Ovary (tissue), 3 donors: ENCODE data around the gene UMOD.

Experiments
- CTCF ChIP-seq, 3 donors: fragments of 450-650 bp in 2 of 3; fragments of 200-600 bp in 1 of 3; IDR thresholded peaks; one replicate each; pipeline versions ENCODE4 v1.5.1 to v1.8.0; 2016 to 2022; ENCODE audit warnings: antibody characterized with exemption in 3 of 3, mild to moderate bottlenecking in 1 of 3
- EP300 ChIP-seq: sonication (generic); formaldehyde crosslinking; IDR thresholded peaks from one replicate; pipeline ENCODE4 v1.6.1; 2017; ENCODE audit warnings: antibody characterized with exemption
- POLR2A ChIP-seq: fragments of 450-650 bp; IDR thresholded peaks from one replicate; pipeline ENCODE4 v1.6.1; 2017; ENCODE audit warnings: antibody characterized with exemption, mild to moderate bottlenecking, moderate library complexity
- donor health status: DM: no; HTN: no; CAD: no.

GRCh38 chr16:20322696-20323095 is 29.8 kb downstream of the UMOD start:
- TF ChIP-seq CTCF (IDR thresholded peaks at IDR 0.05) (no peak), POLR2A (no peak), EP300 (no peak)
